ENCODE measurements around the gene ACADS.

DNA sequence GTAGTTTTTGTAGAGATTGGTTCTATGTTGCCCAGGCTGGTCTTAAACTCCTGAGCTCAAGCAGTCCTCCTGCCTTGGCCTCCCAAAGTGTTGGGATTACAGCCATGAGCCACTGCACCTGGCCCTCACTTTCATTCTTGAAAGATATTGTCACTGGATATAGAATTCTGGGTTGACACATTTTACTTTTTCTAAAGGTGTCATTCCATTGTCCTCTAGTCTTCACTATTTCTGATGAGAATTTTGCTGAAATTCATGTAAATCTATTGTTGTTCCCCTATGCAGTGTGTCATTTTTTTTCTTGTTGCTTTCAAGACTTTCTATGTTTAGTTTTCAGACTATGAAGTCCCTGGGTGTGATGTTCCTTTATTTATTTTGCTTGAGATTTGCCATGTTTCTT, 29.2 kb downstream of the ACADS start:
- TF ChIP-seq, protein P1, sequence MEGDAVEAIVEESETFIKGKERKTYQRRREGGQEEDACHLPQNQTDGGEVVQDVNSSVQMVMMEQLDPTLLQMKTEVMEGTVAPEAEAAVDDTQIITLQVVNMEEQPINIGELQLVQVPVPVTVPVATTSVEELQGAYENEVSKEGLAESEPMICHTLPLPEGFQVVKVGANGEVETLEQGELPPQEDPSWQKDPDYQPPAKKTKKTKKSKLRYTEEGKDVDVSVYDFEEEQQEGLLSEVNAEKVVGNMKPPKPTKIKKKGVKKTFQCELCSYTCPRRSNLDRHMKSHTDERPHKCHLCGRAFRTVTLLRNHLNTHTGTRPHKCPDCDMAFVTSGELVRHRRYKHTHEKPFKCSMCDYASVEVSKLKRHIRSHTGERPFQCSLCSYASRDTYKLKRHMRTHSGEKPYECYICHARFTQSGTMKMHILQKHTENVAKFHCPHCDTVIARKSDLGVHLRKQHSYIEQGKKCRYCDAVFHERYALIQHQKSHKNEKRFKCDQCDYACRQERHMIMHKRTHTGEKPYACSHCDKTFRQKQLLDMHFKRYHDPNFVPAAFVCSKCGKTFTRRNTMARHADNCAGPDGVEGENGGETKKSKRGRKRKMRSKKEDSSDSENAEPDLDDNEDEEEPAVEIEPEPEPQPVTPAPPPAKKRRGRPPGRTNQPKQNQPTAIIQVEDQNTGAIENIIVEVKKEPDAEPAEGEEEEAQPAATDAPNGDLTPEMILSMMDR (IDR thresholded peaks at IDR 0.05; ENCODE audit: poor library complexity): no peak
- TF ChIP-seq EZH2 (IDR thresholded peaks at IDR 0.05; ENCODE audit: borderline replicate concordance): no peak
- no peak for TF ChIP-seq EZH2phosphoT487 (IDR thresholded peaks at IDR 0.05; ENCODE audit: low read depth, severe bottlenecking, unreplicated experiment)

Measured in hepatocyte (in vitro differentiated cells).